K562 (cell line): ENCODE measurements around the gene HBP1. TPM values are rescaled to one million over a fixed set of nuclear protein-coding genes. Genes with fewer than 3 reads are reported as not detected.

Experiments
- ARHGAP35 ChIP-seq: fragments of 450-650 bp; IDR thresholded peaks from 2 replicates; pipeline ENCODE4 v1.6.1; 2018; ENCODE audit not compliant: partially characterized antibody
- CSDE1 ChIP-seq, 2 experiments: fragments of 450-650 bp; IDR thresholded peaks; 2 replicates each; pipeline ENCODE4 v1.6.1; 2016; ENCODE audit warnings: mild to moderate bottlenecking in 1 of 2
- ELF2 ChIP-seq: fragments of 250-450 bp; sonication (Bioruptor Pico); IDR thresholded peaks from 2 replicates; pipeline ENCODE4 v1.5.0; 2021; ENCODE audit warnings: mild to moderate bottlenecking
- FOXJ3 ChIP-seq: sonication (generic); formaldehyde crosslinking; IDR thresholded peaks from 2 replicates; pipeline ENCODE4 v1.4.0; 2020; ENCODE audit warnings: mild to moderate bottlenecking, missing genetic modification reagents
- FOXM1 ChIP-seq, 2 experiments: fragments of 450-650 bp in 1 of 2; sonication (generic) in 1 of 2; formaldehyde crosslinking in 1 of 2; IDR thresholded peaks; 2 replicates each; pipeline versions ENCODE4 v1.6.1 to v1.9.0; 2017 to 2022; ENCODE audit warnings: low read depth in 2 of 2, mild to moderate bottlenecking in 2 of 2, missing genetic modification reagents in 1 of 2, moderate library complexity in 1 of 2
- HDAC6 ChIP-seq: IDR thresholded peaks from 2 replicates; pipeline ENCODE4 v1.6.1; 2012; ENCODE audit warnings: low read depth, mild to moderate bottlenecking, control low read depth, inconsistent platforms, low read length, moderate library complexity
- HMG20B ChIP-seq: fragments of 250-450 bp; sonication (Bioruptor Pico); IDR thresholded peaks from 2 replicates; pipeline ENCODE4 v1.5.0; 2021; ENCODE audit warnings: mild to moderate bottlenecking
- KDM4B ChIP-seq, 2 experiments: fragments of 450-650 bp in 1 of 2; sonication (generic) in 1 of 2; IDR thresholded peaks; 2 replicates each; pipeline ENCODE4 v1.6.1; 2016 to 2017; ENCODE audit warnings: borderline replicate concordance in 2 of 2, antibody characterized with exemption in 1 of 2, low read depth in 1 of 2, mild to moderate bottlenecking in 1 of 2
- MAFF ChIP-seq: IDR thresholded peaks from 2 replicates; pipeline ENCODE4 v1.6.1; 2012; ENCODE audit warnings: low read length, improper control_type of control experiment
- NR1H2 ChIP-seq: sonication (generic); formaldehyde crosslinking; IDR thresholded peaks from 2 replicates; pipeline ENCODE4 v1.4.0; 2020; ENCODE audit warnings: mild to moderate bottlenecking, missing genetic modification reagents
- TGIF2 ChIP-seq: sonication (generic); formaldehyde crosslinking; IDR thresholded peaks from 2 replicates; pipeline ENCODE4 v1.8.1; 2022; ENCODE audit warnings: mild to moderate bottlenecking, missing genetic modification reagents, moderate library complexity
- ZNF224 ChIP-seq: sonication (generic); formaldehyde crosslinking; IDR thresholded peaks from 2 replicates; pipeline ENCODE4 v1.8.0; 2022; ENCODE audit warnings: mild to moderate bottlenecking, missing genetic modification reagents
- ZSCAN32 ChIP-seq: fragments of 450-650 bp; formaldehyde crosslinking; IDR thresholded peaks from 2 replicates; pipeline ENCODE4 v1.4.0; 2020; ENCODE audit warnings: mild to moderate bottlenecking, moderate library complexity
- polyA plus RNA-seq, 8 experiments: library from polyadenylated mRNA; depleted of rRNA in 4 of 8; stranded (reverse) in 5 of 8; unstranded in 3 of 8; fragments of >200 nt; fragmentation: Nextera tagmentation in 2 of 8; fragmentation: Illumina TruSeq in 1 of 8; extraction: Ambion mirVana in 2 of 8; extraction: Trizol in 1 of 8; gene quantifications; 2 replicates each; pipeline versions ENCODE4 v1.2.1 to v1.2.3, GENCODE V29; 2011 to 2014; ENCODE audit warnings: inconsistent platforms in 1 of 8, missing spikeins in 1 of 8
- total RNA-seq, 7 experiments: library from RNA; depleted of rRNA in 6 of 7; stranded (reverse); fragments of >200 nt in 6 of 7; fragmentation: Illumina TruSeq in 2 of 7; extraction: Trizol in 2 of 7; gene quantifications; 2 replicates each; pipeline versions ENCODE4 v1.2.1 to v1.2.3, GENCODE V29; 2011 to 2021; ENCODE audit warnings: low replicate concordance in 1 of 7
- TF ChIP-seq, protein P1 (sequence below), 2 experiments: fragments of 450-650 bp in 1 of 2; IDR thresholded peaks; 2 replicates each; pipeline ENCODE4 v1.6.1; 2011 to 2017; ENCODE audit warnings: low read depth in 2 of 2, antibody characterized with exemption in 1 of 2, borderline replicate concordance in 1 of 2, low read length in 1 of 2, mild to moderate bottlenecking in 1 of 2, mixed read lengths in 1 of 2; ENCODE audit not compliant: control insufficient read depth in 1 of 2
- TF ChIP-seq, protein P2 (sequence below): sonication (generic); formaldehyde crosslinking; IDR thresholded peaks from 2 replicates; pipeline ENCODE4 v1.4.0; 2020; ENCODE audit warnings: mild to moderate bottlenecking, missing genetic modification reagents

Gene HBP1
- total and polyA plus RNA-seq, 9 of the 15 experiments (the other 6 are each of a cell fraction or from before 2014, with no cell fraction given), result 18.7 to 59.9 (median 27.0) TPM

GRCh38 chr7:107173191-107173590 is 4.4 kb downstream of the HBP1 start (continued):
- TF ChIP-seq, protein P1, sequence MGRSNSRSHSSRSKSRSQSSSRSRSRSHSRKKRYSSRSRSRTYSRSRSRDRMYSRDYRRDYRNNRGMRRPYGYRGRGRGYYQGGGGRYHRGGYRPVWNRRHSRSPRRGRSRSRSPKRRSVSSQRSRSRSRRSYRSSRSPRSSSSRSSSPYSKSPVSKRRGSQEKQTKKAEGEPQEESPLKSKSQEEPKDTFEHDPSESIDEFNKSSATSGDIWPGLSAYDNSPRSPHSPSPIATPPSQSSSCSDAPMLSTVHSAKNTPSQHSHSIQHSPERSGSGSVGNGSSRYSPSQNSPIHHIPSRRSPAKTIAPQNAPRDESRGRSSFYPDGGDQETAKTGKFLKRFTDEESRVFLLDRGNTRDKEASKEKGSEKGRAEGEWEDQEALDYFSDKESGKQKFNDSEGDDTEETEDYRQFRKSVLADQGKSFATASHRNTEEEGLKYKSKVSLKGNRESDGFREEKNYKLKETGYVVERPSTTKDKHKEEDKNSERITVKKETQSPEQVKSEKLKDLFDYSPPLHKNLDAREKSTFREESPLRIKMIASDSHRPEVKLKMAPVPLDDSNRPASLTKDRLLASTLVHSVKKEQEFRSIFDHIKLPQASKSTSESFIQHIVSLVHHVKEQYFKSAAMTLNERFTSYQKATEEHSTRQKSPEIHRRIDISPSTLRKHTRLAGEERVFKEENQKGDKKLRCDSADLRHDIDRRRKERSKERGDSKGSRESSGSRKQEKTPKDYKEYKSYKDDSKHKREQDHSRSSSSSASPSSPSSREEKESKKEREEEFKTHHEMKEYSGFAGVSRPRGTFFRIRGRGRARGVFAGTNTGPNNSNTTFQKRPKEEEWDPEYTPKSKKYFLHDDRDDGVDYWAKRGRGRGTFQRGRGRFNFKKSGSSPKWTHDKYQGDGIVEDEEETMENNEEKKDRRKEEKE (IDR thresholded peaks at IDR 0.05; ENCODE audit: borderline replicate concordance in 1 of 2, control insufficient read depth in 1 of 2, low read depth in 2 of 2, low read length in 1 of 2), result no peak
- TF ChIP-seq KDM4B (IDR thresholded peaks at IDR 0.05; ENCODE audit: borderline replicate concordance in 2 of 2, low read depth in 1 of 2) (no peak), FOXM1 (IDR thresholded peaks at IDR 0.05; ENCODE audit: low read depth) (no peak), FOXM1 (CRISPR knock-in tag; IDR thresholded peaks at IDR 0.05; ENCODE audit: low read depth) (0 out of 2 replicates have a peak, but pooled peaks have one; percentile 39), ARHGAP35 (no peak), ZNF224 (CRISPR knock-in tag) (no peak), FOXJ3 (CRISPR knock-in tag) (no peak), HDAC6 (no peak), MAFF (no peak), TGIF2 (CRISPR knock-in tag) (no peak), CSDE1 (IDR thresholded peaks at IDR 0.05) (no peak), ZSCAN32 (CRISPR knock-in tag) (no peak), HMG20B (CRISPR knock-in tag) (no peak), NR1H2 (CRISPR knock-in tag) (0 out of 2 replicates have a peak, but pooled peaks have one; percentile 70), ELF2 (CRISPR knock-in tag) (0 out of 2 replicates have a peak, but pooled peaks have one; percentile 20)
- TF ChIP-seq, protein P2, sequence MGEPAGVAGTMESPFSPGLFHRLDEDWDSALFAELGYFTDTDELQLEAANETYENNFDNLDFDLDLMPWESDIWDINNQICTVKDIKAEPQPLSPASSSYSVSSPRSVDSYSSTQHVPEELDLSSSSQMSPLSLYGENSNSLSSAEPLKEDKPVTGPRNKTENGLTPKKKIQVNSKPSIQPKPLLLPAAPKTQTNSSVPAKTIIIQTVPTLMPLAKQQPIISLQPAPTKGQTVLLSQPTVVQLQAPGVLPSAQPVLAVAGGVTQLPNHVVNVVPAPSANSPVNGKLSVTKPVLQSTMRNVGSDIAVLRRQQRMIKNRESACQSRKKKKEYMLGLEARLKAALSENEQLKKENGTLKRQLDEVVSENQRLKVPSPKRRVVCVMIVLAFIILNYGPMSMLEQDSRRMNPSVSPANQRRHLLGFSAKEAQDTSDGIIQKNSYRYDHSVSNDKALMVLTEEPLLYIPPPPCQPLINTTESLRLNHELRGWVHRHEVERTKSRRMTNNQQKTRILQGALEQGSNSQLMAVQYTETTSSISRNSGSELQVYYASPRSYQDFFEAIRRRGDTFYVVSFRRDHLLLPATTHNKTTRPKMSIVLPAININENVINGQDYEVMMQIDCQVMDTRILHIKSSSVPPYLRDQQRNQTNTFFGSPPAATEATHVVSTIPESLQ (CRISPR knock-in tag), result 0 out of 2 replicates have a peak, but pooled peaks have one; percentile 39
